Testis (tissue), 2 donors: ENCODE data around the gene MOCOS.

ENCODE experiments used
- CTCF ChIP-seq, 3 experiments: fragments of 450-650 bp in 2 of 3; fragments of 200-600 bp in 1 of 3; sonication (generic) in 1 of 3; IDR thresholded peaks; one replicate each; pipeline ENCODE4 v1.5.1; 2016 to 2019; ENCODE audit warnings: antibody characterized with exemption in 3 of 3, mild to moderate bottlenecking in 2 of 3, moderate library complexity in 1 of 3
- POLR2A ChIP-seq: fragments of 450-650 bp; IDR thresholded peaks from one replicate; pipeline ENCODE4 v1.6.1; 2017; ENCODE audit warnings: antibody characterized with exemption, mild to moderate bottlenecking, moderate library complexity

DNA sequence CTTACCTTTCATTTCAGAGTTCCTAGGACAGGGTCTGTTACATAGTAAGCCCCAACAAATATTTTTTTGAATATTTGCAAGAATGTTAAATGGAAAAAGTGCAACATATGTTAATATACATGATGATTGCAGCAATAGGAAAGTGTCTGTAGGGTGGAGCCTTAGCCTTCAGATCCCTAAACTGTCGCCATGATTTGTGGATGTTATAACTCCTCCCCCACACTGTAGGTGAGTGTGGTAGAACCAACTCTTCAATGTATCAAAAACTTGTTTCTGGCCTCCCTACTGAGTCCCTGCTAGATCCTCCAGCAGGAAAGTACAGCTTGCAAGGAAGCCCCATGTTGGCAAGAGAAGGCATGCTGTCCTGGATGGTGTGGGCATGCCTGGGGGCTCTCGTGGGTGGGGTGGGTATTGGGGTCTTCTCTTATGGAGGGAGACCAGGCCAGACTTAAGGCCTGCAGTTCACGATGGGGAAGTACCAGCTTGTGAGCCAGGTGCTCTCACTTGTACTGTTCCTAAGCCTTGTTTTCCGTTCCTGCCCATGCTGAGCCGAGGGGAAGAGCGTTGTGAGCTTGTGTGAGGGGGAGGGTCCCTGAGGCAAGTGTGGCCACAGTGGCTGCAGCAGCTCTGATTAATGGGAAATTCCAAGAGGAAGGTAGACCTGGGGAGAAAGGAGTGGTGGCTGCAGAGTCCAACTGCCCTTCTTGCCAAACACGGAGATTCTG lies 121.6 kb downstream of the MOCOS start:
- TF ChIP-seq CTCF (IDR thresholded peaks at IDR 0.05): no peak
- no peak for TF ChIP-seq POLR2A
